GM19239 (cell line): Measurements from ENCODE around the gene TSPAN18.

Experiments
- DNase-seq: peaks from one replicate; pipeline ENCODE4 v3.0.0; 2011; ENCODE audit warnings: low spot score; ENCODE audit not compliant: insufficient read length
- FAIRE-seq: peaks from 2 replicates; lab custom pipeline; 2011; peaks lifted over from hg19 to GRCh38; lab: Jason Lieb, UNC

TSPAN18 gene

GRCh38 chr11:44876906-44877305 is 150.1 kb downstream of the TSPAN18 start:
- no peak for FAIRE-seq
- no peak for DNase-seq

- DNase-seq (no peak), FAIRE-seq (no peak)
Measured at GRCh38 chr11:44877571-44878497, 151.1 kb downstream of the TSPAN18 start.

- no peak for FAIRE-seq
- no peak for DNase-seq
Measured at GRCh38 chr11:44878711-44879110, 151.9 kb downstream of the TSPAN18 start.

GRCh38 chr11:44879432-44879831 is 152.7 kb downstream of the TSPAN18 start:
- no peak for DNase-seq
- no peak for FAIRE-seq

GRCh38 chr11:44880511-44880910 is 153.7 kb downstream of the TSPAN18 start:
- no peak for DNase-seq
- FAIRE-seq = no peak

- DNase-seq (no peak), FAIRE-seq (no peak)
Measured at GRCh38 chr11:44880953-44881352, 154.2 kb downstream of the TSPAN18 start.

GRCh38 chr11:44883277-44883676 is 156.5 kb downstream of the TSPAN18 start:
- FAIRE-seq (no peak), DNase-seq (no peak)

- DNase-seq (no peak), FAIRE-seq (no peak)
Measured at GRCh38 chr11:44884056-44884455, 157.3 kb downstream of the TSPAN18 start.

GRCh38 chr11:44885065-44885810 is 158.5 kb downstream of the TSPAN18 start:
- DNase-seq = no peak
- FAIRE-seq = no peak

- DNase-seq (no peak), FAIRE-seq (no peak)
Measured at GRCh38 chr11:44885919-44886789, 159.4 kb downstream of the TSPAN18 start.

GRCh38 chr11:44886790-44887140 is 160.0 kb downstream of the TSPAN18 start:
- DNase-seq (no peak), FAIRE-seq (no peak)

- FAIRE-seq (no peak), DNase-seq (no peak)
Measured at GRCh38 chr11:44887636-44888035, 160.9 kb downstream of the TSPAN18 start.

GRCh38 chr11:44889266-44889665 is 162.5 kb downstream of the TSPAN18 start:
- FAIRE-seq = no peak
- DNase-seq = no peak

GRCh38 chr11:44892843-44893242 is 166.1 kb downstream of the TSPAN18 start:
- no peak for DNase-seq
- FAIRE-seq = no peak

- no peak for DNase-seq
- FAIRE-seq = no peak
Measured at GRCh38 chr11:44893308-44893822, 166.6 kb downstream of the TSPAN18 start.

GRCh38 chr11:44893846-44894617 is 167.3 kb downstream of the TSPAN18 start:
- peak; percentile 42 for DNase-seq

GRCh38 chr11:44899959-44900358 is 173.2 kb downstream of the TSPAN18 start:
- FAIRE-seq = no peak
- no peak for DNase-seq

More at GRCh38 chr11:44893846-44894617, 167.3 kb downstream of the TSPAN18 start:
- no peak for FAIRE-seq

- no peak for FAIRE-seq
- DNase-seq = no peak
Measured at GRCh38 chr11:44901120-44901633, 174.4 kb downstream of the TSPAN18 start.

- FAIRE-seq = no peak
Measured at GRCh38 chr11:44901786-44902185, 175.0 kb downstream of the TSPAN18 start.

More at GRCh38 chr11:44901786-44902185, 175.0 kb downstream of the TSPAN18 start:
- no peak for DNase-seq
